ENCODE data around the gene TRIO. TPM values are rescaled to one million over a fixed set of nuclear protein-coding genes. Genes with fewer than 3 reads are reported as not detected.

Gene TRIO
- total RNA-seq, 5 donors from 2014 or later (not counting 1 experiment from before 2014, with no cell fraction given) = 6.2 to 31.1 (median 11.8) TPM

- H3K4me1 ChIP-seq (ENCODE audit: control insufficient read depth in 1 of 2, extremely low read depth in 1 of 2, insufficient read depth in 2 of 2, low read length in 2 of 2) = no peaks in the 10 kb centered on the region
- no peak overlapping the region for H3K27ac ChIP-seq (ENCODE audit: low read length)
- no peak for ATAC-seq (replicated peaks in 1 of 4)
- Mint-ChIP-seq H3K4me1 (no peaks in the 10 kb centered on the region), H3K4me3 (no peak overlapping the region), H3K27ac (no peak overlapping the region), H3K27me3 (peaks cover 0 to 5% of the 10 kb centered on the region in 2 donors), H3K36me3 (no peaks in the 10 kb centered on the region), H3K9me3 (no peaks in the 10 kb centered on the region)
- ChIA-PET CTCF (no interaction called here), POLR2A (no interaction called here)
- peaks cover 0 to 6% of the 10 kb centered on the region in 2 experiments for H3K27me3 ChIP-seq (replicated peaks in 1 of 2; ENCODE audit: control insufficient read depth in 2 of 2, extremely low read depth in 1 of 2, insufficient read depth in 2 of 2, low read length in 1 of 2)
- H3K4me3 ChIP-seq (ENCODE audit: control insufficient read depth in 1 of 2, extremely low read depth in 1 of 2, low read length in 1 of 2) = no peak overlapping the region
- H3K9me3 ChIP-seq = no peaks in the 10 kb centered on the region
- no peaks in the 10 kb centered on the region for H3K36me3 ChIP-seq (ENCODE audit: control insufficient read depth in 2 of 2, extremely low read depth in 1 of 2, insufficient read depth in 1 of 2, low read length in 1 of 2)
- no peak for DNase-seq
- no CpG with 5 or more reads among the region's 4 CpGs for WGBS (ENCODE audit: insufficient coverage)
Measured at GRCh38 chr5:14188778-14189177, 45.6 kb downstream of the TRIO start.

- CTCF ChIA-PET = interaction anchor here in 1 of 2 donors (0.7 kb wide), 1 partner anchor 79 kb away, joined by 4 read pairs; no protein-coding TSS in a partner anchor
- no peak overlapping the region for H3K4me3 Mint-ChIP-seq
Measured at GRCh38 chr5:14189680-14190079, 46.5 kb downstream of the TRIO start.

DNA sequence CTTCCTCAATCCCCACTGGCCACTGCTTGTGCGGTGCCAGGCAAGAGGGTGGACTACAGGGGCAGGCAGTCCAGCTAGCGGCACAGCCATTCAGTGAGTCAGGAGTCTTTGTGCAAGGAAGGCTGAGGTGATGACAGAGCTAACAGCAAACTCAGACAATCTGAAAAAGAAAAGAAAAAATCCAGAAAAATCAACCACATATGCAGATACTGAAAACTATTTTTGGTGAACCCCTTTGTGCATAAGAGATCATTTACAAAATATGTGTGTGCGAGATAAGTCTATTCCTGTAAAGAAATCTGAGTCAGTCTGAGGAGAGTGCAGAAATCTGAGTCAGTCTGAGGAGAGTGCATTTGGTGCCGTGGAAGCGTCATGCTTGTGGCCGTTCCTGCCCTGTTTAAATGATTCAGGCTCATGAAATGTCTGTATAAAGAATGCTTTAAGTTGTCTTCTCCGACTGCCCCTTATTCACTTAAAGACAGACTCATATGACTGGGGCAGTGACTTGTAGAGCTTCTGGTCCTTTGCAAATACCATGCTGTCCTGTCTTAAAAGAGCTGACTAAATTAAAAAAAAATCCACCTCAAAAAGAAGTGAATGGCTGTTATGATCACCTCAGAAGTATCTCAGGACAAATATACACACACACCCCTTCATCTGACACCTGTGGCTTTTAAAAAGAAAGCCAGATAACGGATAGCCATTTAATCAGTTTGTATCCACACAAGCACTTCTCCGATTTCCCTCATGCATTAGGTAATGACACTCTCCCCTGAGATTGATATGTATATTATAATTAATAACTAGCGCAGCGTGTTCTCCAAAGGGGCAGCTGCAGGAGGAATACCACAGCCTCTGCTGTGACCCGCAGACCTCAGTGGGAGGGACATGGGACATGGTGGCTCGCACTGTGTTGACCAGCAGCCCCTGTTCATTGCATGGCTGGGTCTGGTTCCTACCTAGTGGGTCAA is 47.3 kb downstream of the TRIO start:
- peaks cover 0 to 6% of the 10 kb centered on the region in 2 experiments for H3K27me3 ChIP-seq (replicated peaks in 1 of 2; ENCODE audit: control insufficient read depth in 2 of 2, extremely low read depth in 1 of 2, insufficient read depth in 2 of 2, low read length in 1 of 2)
- no peak for DNase-seq
- H3K4me3 ChIP-seq (ENCODE audit: control insufficient read depth in 1 of 2, extremely low read depth in 1 of 2, low read length in 1 of 2) = no peak overlapping the region
- H3K36me3 ChIP-seq (ENCODE audit: control insufficient read depth in 2 of 2, extremely low read depth in 1 of 2, insufficient read depth in 1 of 2, low read length in 1 of 2) = no peaks in the 10 kb centered on the region
- Mint-ChIP-seq H3K36me3 (no peaks in the 10 kb centered on the region), H3K9me3 (no peaks in the 10 kb centered on the region), H3K4me3 (no peak overlapping the region), H3K27ac (peak overlapping the region in 1 of 2 donors; percentile 44), H3K4me1 (no peaks in the 10 kb centered on the region), H3K27me3 (peaks cover 3% of the 10 kb centered on the region in 2 donors)
- WGBS (ENCODE audit: insufficient coverage) = 82% methylated on average over 6 of the region's 13 CpGs
- no peaks in the 10 kb centered on the region for H3K4me1 ChIP-seq (ENCODE audit: control insufficient read depth in 1 of 2, extremely low read depth in 1 of 2, insufficient read depth in 2 of 2, low read length in 2 of 2)
- no peak overlapping the region for H3K27ac ChIP-seq (ENCODE audit: low read length)
- no peak for ATAC-seq (replicated peaks in 1 of 4)
- ChIA-PET POLR2A (no interaction called here), CTCF (interaction anchor here in 1 of 2 donors (0.7 kb wide), 1 partner anchor 78 kb away, joined by 4 read pairs; no protein-coding TSS in a partner anchor)
- no peaks in the 10 kb centered on the region for H3K9me3 ChIP-seq

More at GRCh38 chr5:14189680-14190079, 46.5 kb downstream of the TRIO start:
- no peak overlapping the region for H3K27ac ChIP-seq (ENCODE audit: low read length)
- no peaks in the 10 kb centered on the region for H3K36me3 ChIP-seq (ENCODE audit: control insufficient read depth in 2 of 2, extremely low read depth in 1 of 2, insufficient read depth in 1 of 2, low read length in 1 of 2)
- Mint-ChIP-seq H3K9me3 (no peaks in the 10 kb centered on the region), H3K36me3 (no peaks in the 10 kb centered on the region), H3K27ac (no peak overlapping the region), H3K4me1 (no peaks in the 10 kb centered on the region), H3K27me3 (peaks cover 0 to 5% of the 10 kb centered on the region in 2 donors)
- DNase-seq (no peak), ATAC-seq (replicated peaks in 1 of 4) (no peak)
- H3K4me1 ChIP-seq (ENCODE audit: control insufficient read depth in 1 of 2, extremely low read depth in 1 of 2, insufficient read depth in 2 of 2, low read length in 2 of 2) = no peaks in the 10 kb centered on the region
- no peak overlapping the region for H3K4me3 ChIP-seq (ENCODE audit: control insufficient read depth in 1 of 2, extremely low read depth in 1 of 2, low read length in 1 of 2)
- peaks cover 0 to 6% of the 10 kb centered on the region in 2 experiments for H3K27me3 ChIP-seq (replicated peaks in 1 of 2; ENCODE audit: control insufficient read depth in 2 of 2, extremely low read depth in 1 of 2, insufficient read depth in 2 of 2, low read length in 1 of 2)
- POLR2A ChIA-PET = no interaction called here
- no peaks in the 10 kb centered on the region for H3K9me3 ChIP-seq
- 60% methylated on average over 1 of the region's 4 CpGs for WGBS (ENCODE audit: insufficient coverage)

DNA sequence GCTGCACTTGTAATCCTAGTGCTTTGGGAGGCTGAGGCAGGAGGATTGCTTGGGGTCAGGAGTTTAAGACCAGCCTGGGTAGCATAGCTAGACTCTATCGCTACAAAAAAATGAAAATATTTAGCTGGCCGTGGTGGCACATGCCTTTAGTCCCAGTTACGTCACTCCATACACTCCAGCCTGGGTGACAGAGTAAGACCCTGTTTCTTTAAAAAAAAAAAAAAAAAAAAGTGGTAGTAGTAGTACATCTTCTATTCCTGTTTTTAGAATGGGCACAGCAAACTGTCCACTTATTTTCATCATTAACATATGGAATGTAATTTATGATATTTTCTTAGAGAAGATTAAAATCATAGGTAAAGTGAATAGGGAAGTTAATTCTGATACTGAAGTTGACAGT is 48.2 kb downstream of the TRIO start:
- no peak overlapping the region for H3K27ac ChIP-seq (ENCODE audit: low read length)
- POLR2A ChIA-PET = no interaction called here
- WGBS (ENCODE audit: insufficient coverage) = no CpG with 5 or more reads among the region's 3 CpGs
- peaks cover 0 to 6% of the 10 kb centered on the region in 2 experiments for H3K27me3 ChIP-seq (replicated peaks in 1 of 2; ENCODE audit: control insufficient read depth in 2 of 2, extremely low read depth in 1 of 2, insufficient read depth in 2 of 2, low read length in 1 of 2)
- H3K27ac Mint-ChIP-seq = no peak overlapping the region
- H3K4me3 ChIP-seq (ENCODE audit: control insufficient read depth in 1 of 2, extremely low read depth in 1 of 2, low read length in 1 of 2) = no peak overlapping the region
- H3K27me3 Mint-ChIP-seq = peaks cover 3 to 5% of the 10 kb centered on the region in 2 donors
- H3K36me3 ChIP-seq (ENCODE audit: control insufficient read depth in 2 of 2, extremely low read depth in 1 of 2, insufficient read depth in 1 of 2, low read length in 1 of 2) = no peaks in the 10 kb centered on the region
- no peak for DNase-seq
- CTCF ChIA-PET = no interaction called here
- no peak for ATAC-seq (replicated peaks in 1 of 4)
- H3K9me3 Mint-ChIP-seq = no peaks in the 10 kb centered on the region
- H3K4me1 ChIP-seq (ENCODE audit: control insufficient read depth in 1 of 2, extremely low read depth in 1 of 2, insufficient read depth in 2 of 2, low read length in 2 of 2) = no peaks in the 10 kb centered on the region
- no peaks in the 10 kb centered on the region for H3K36me3 Mint-ChIP-seq
- H3K4me1 Mint-ChIP-seq = no peaks in the 10 kb centered on the region
- H3K9me3 ChIP-seq = no peaks in the 10 kb centered on the region
- no peak overlapping the region for H3K4me3 Mint-ChIP-seq

DNA sequence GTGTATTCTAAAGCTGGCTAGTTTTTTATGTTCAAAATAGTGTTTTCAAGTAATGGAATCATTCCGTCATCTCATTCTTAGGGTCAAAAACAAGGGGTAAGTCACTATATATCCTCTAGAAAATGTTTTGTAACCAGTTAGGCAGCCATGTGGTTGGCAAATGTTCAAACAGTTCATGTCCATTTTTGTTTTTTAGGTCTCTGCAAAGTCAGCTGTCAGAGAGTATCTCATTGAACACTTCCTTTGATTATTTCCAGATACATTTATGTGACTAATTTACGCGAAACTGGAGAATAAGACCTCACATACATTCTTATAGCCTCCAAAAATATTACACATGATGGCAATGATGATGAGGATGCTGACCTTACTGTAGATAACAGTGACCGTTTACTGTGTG is 50.4 kb downstream of the TRIO start:
- H3K4me3 Mint-ChIP-seq = no peak overlapping the region
- no peak for DNase-seq
- Histone ChIP-seq H3K4me1 (ENCODE audit: control insufficient read depth in 1 of 2, extremely low read depth in 1 of 2, insufficient read depth in 2 of 2, low read length in 2 of 2) (peaks cover 0 to 2% of the 10 kb centered on the region in 2 experiments), H3K27ac (ENCODE audit: low read length) (no peak overlapping the region), H3K9me3 (no peaks in the 10 kb centered on the region), H3K27me3 (replicated peaks in 1 of 2; ENCODE audit: control insufficient read depth in 2 of 2, extremely low read depth in 1 of 2, insufficient read depth in 2 of 2, low read length in 1 of 2) (peaks cover 0 to 9% of the 10 kb centered on the region in 2 experiments), H3K4me3 (ENCODE audit: control insufficient read depth in 1 of 2, extremely low read depth in 1 of 2, low read length in 1 of 2) (no peak overlapping the region), H3K36me3 (ENCODE audit: control insufficient read depth in 2 of 2, extremely low read depth in 1 of 2, insufficient read depth in 1 of 2, low read length in 1 of 2) (no peaks in the 10 kb centered on the region)
- H3K27ac Mint-ChIP-seq = no peak overlapping the region
- H3K27me3 Mint-ChIP-seq = peaks cover 8 to 13% of the 10 kb centered on the region in 2 donors
- ATAC-seq (replicated peaks in 1 of 4) = no peak
- no peaks in the 10 kb centered on the region for H3K36me3 Mint-ChIP-seq
- no peaks in the 10 kb centered on the region for H3K4me1 Mint-ChIP-seq
- CTCF ChIA-PET = no interaction called here
- POLR2A ChIA-PET = no interaction called here
- 100% methylated on average over 1 of the region's 4 CpGs for WGBS (ENCODE audit: insufficient coverage)
- H3K9me3 Mint-ChIP-seq = no peaks in the 10 kb centered on the region

GRCh38 chr5:14195588-14195987 is 52.4 kb downstream of the TRIO start:
- Mint-ChIP-seq H3K9me3 (no peaks in the 10 kb centered on the region), H3K4me3 (no peak overlapping the region), H3K4me1 (no peaks in the 10 kb centered on the region), H3K27me3 (peaks cover 8 to 12% of the 10 kb centered on the region in 2 donors), H3K27ac (no peak overlapping the region), H3K36me3 (no peaks in the 10 kb centered on the region)
- ATAC-seq (replicated peaks in 1 of 4) = no peak
- Histone ChIP-seq H3K27ac (ENCODE audit: low read length) (no peak overlapping the region), H3K4me3 (ENCODE audit: control insufficient read depth in 1 of 2, extremely low read depth in 1 of 2, low read length in 1 of 2) (no peak overlapping the region), H3K36me3 (ENCODE audit: control insufficient read depth in 2 of 2, extremely low read depth in 1 of 2, insufficient read depth in 1 of 2, low read length in 1 of 2) (no peaks in the 10 kb centered on the region), H3K27me3 (replicated peaks in 1 of 2; ENCODE audit: control insufficient read depth in 2 of 2, extremely low read depth in 1 of 2, insufficient read depth in 2 of 2, low read length in 1 of 2) (peaks cover 0 to 12% of the 10 kb centered on the region in 2 experiments), H3K9me3 (no peaks in the 10 kb centered on the region), H3K4me1 (ENCODE audit: control insufficient read depth in 1 of 2, extremely low read depth in 1 of 2, insufficient read depth in 2 of 2, low read length in 2 of 2) (peaks cover 0 to 2% of the 10 kb centered on the region in 2 experiments)
- POLR2A ChIA-PET = no interaction called here
- DNase-seq = no peak
- 100% methylated on average over 1 of the region's 5 CpGs for WGBS (ENCODE audit: insufficient coverage)
- CTCF ChIA-PET = no interaction called here

Data from T-cell (primary cell).